Measurements from ENCODE around the gene NF2. TPM values are rescaled to one million over a fixed set of nuclear protein-coding genes. Genes with fewer than 3 reads are reported as not detected.

NF2 gene
- 120 and 124 TPM in 2 replicates for total RNA-seq

GRCh38 chr22:29603358-29604075 lies at the start of gene NF2:
Gene NF2 (plus strand): TSS chr22:29603633. CDS start chr22:29603999, 366 bp downstream.

GRCh38 chr22:29719899-29720645 lies 116.6 kb downstream of the NF2 start, which contains the start of gene CABP7:
Gene CABP7 (plus strand): TSS chr22:29720003. CDS start chr22:29720425, 422 bp downstream.

Small RNA genes within 50 kb of the gene (small RNA-seq; reads per million reads assigned to genes)
- gene AC004882.2: not detected

Other genes starting within 250 kb of the NF2 start
- 66.7 and 72.3 TPM in 2 replicates for gene AP1B1, start 215.1 kb upstream of the NF2 start, total RNA-seq
- gene RFPL1, start 165.1 kb upstream of the NF2 start, total RNA-seq: not detected in 2 replicates
- 0.12 and 0.16 TPM in 2 replicates for gene NEFH, start 123.4 kb upstream of the NF2 start, total RNA-seq
- 44.0 and 49.3 TPM in 2 replicates for gene THOC5, start 49.9 kb upstream of the NF2 start, total RNA-seq
- 50.6 and 61.7 TPM in 2 replicates for gene NIPSNAP1, start 22.5 kb upstream of the NF2 start, total RNA-seq
- gene CABP7, start 116.4 kb downstream of the NF2 start, total RNA-seq: not detected in 2 replicates
- gene ZMAT5, start 163.4 kb downstream of the NF2 start, total RNA-seq: 18.2 and 21.7 TPM in 2 replicates
- 35.2 and 41.4 TPM in 2 replicates for gene UQCR10, start 163.7 kb downstream of the NF2 start, total RNA-seq
- gene ASCC2, start 234.6 kb downstream of the NF2 start, total RNA-seq: 28.1 and 34.6 TPM in 2 replicates